ENCODE measurements around the gene JARID2. TPM values are rescaled to one million over a fixed set of nuclear protein-coding genes. Genes with fewer than 3 reads are reported as not detected.

Gene JARID2
- total and polyA plus RNA-seq, 10 of the 15 experiments (the other 5 are each of a cell fraction or from before 2014, with no cell fraction given), result 4.2 to 21.6 (median 11.7) TPM

DNA sequence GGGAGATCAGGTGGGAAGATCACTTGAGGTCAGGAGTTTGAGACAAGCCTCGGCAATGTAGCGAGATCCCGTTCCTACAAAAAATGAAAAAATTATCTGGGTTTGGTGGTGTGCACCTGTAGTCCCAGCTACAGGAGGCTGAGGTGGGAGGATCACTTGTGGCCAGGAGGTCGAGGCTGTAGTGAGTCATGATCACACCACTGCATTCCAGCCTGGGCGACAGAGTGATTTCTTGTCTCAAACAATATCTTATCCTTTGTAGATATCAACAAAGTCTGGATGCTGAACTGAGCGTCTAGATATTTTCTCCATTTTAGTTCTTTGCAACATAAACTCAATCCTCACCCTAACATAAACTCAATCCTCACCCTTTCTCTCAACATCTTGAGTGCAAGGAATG lies 219.3 kb downstream of the JARID2 start:
- no peaks in the 10 kb centered on the region for H3K9me3 ChIP-seq (replicated peaks; ENCODE audit: control insufficient read depth, insufficient read depth, low read length)
- FAIRE-seq (no peak), DNase-seq (ENCODE audit: low read depth, low spot score) (no peak), ATAC-seq (no peak)
- no peak overlapping the region for H3K27ac ChIP-seq (ENCODE audit: control insufficient read depth, insufficient read depth)
- ChIA-PET CTCF (interaction anchor here (1.2 kb wide), 1 partner anchor 11 kb away, joined by 4 read pairs; no protein-coding TSS in a partner anchor), SMC1A (ENCODE audit: uncharacterized antibody, unreplicated experiment) (no interaction called here), RAD21 (ENCODE audit: unreplicated experiment) (no interaction called here), POLR2A (no interaction called here)
- no peak overlapping the region for H3K4me2 ChIP-seq (ENCODE audit: control insufficient read depth, insufficient read depth)
- TF ChIP-seq GABPA (IDR thresholded peaks at IDR 0.05; ENCODE audit: low read depth), result no peak
- H3K9ac ChIP-seq (ENCODE audit: control insufficient read depth, insufficient read depth, low read length), result no peak overlapping the region
- H3K79me2 ChIP-seq (ENCODE audit: control insufficient read depth, insufficient read depth, low read length), result peaks cover 17% of the 10 kb centered on the region
- no peak overlapping the region for H2AFZ ChIP-seq (ENCODE audit: control insufficient read depth, low read depth, low read length)
- H3K36me3 ChIP-seq (ENCODE audit: control insufficient read depth in 2 of 2, insufficient read depth in 2 of 2, low read length in 1 of 2), result peaks cover 2 to 14% of the 10 kb centered on the region in 2 experiments; a peak in 3 of 4 replicates
- no peak overlapping the region for H3K4me3 ChIP-seq
- intact Hi-C loops (cut with micrococcal nuclease; ENCODE audit: unreplicated experiment), result no loop called here
- WGBS (ENCODE audit: insufficient coverage, insufficient replicate concordance, low lambda C conversion rate, missing lambda C conversion rate), result 76% methylated on average over 6 of the region's 6 CpGs
- no peaks in the 10 kb centered on the region for H4K20me1 ChIP-seq (ENCODE audit: control insufficient read depth, insufficient read depth)
- BruUV-seq (replicated peaks), result no TSS peak
- in situ Hi-C loops (cut with MboI), result loop anchor here (25.0 kb wide), 1 partner anchor 1553 kb away; the partner anchor contains the start of gene RNF182
- H3K27me3 ChIP-seq (replicated peaks in 1 of 2; ENCODE audit: control insufficient read depth in 2 of 2, insufficient read depth in 2 of 2, low read length in 1 of 2), result no peaks in the 10 kb centered on the region
- H3K4me1 ChIP-seq (ENCODE audit: control insufficient read depth, insufficient read depth, low read length), result no peaks in the 10 kb centered on the region

DNA sequence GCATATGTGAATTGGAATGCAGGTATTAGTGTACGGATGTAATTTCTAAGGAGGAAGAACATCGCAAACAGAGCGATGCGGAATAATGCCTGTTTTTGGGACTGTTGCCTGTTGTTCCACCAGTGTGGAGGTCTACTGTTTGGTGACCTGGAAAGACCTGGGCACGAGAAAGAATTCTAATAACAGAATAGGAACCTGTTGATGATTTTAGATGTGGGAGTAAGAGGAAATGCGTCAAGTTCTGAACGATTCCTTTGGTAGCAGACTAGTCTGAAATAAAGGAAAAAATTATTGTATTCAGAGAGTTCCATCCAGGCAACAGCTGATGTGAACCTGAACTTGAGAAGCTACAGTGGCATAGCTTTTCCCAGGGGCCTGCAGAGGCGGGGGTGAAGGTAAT lies 224.9 kb downstream of the JARID2 start:
- Histone ChIP-seq H3K9me3 (replicated peaks; ENCODE audit: control insufficient read depth, insufficient read depth, low read length) (no peaks in the 10 kb centered on the region), H3K4me2 (ENCODE audit: control insufficient read depth, insufficient read depth) (no peak overlapping the region), H3K4me3 (no peak overlapping the region), H3K27me3 (replicated peaks in 1 of 2; ENCODE audit: control insufficient read depth in 2 of 2, insufficient read depth in 2 of 2, low read length in 1 of 2) (no peaks in the 10 kb centered on the region), H4K20me1 (ENCODE audit: control insufficient read depth, insufficient read depth) (no peaks in the 10 kb centered on the region), H3K9ac (ENCODE audit: control insufficient read depth, insufficient read depth, low read length) (no peak overlapping the region), H3K36me3 (ENCODE audit: control insufficient read depth in 2 of 2, insufficient read depth in 2 of 2, low read length in 1 of 2) (peaks cover 14 to 24% of the 10 kb centered on the region in 2 experiments; a peak in 3 of 4 replicates), H3K79me2 (ENCODE audit: control insufficient read depth, insufficient read depth, low read length) (peaks cover 3% of the 10 kb centered on the region), H3K27ac (ENCODE audit: control insufficient read depth, insufficient read depth) (no peak overlapping the region), H2AFZ (ENCODE audit: control insufficient read depth, low read depth, low read length) (no peak overlapping the region), H3K4me1 (ENCODE audit: control insufficient read depth, insufficient read depth, low read length) (no peaks in the 10 kb centered on the region)
- CTCF ChIA-PET, result interaction anchor here (0.8 kb wide), 1 partner anchor 13 kb away, joined by 3 read pairs; no protein-coding TSS in a partner anchor
- intact Hi-C loops (cut with micrococcal nuclease; ENCODE audit: unreplicated experiment), result no loop called here
- no TSS peak for BruUV-seq (replicated peaks)
- WGBS (ENCODE audit: insufficient coverage, insufficient replicate concordance, low lambda C conversion rate, missing lambda C conversion rate), result 80% methylated on average over 8 of the region's 8 CpGs
- in situ Hi-C loops (cut with MboI), result loop anchor here (25.0 kb wide), 1 partner anchor 1558 kb away; the partner anchor contains the start of gene RNF182
- FAIRE-seq, result no peak
- RAD21 ChIA-PET (ENCODE audit: unreplicated experiment), result interaction anchor here (0.9 kb wide), 1 partner anchor 13 kb away, joined by 3 read pairs; no protein-coding TSS in a partner anchor
- SMC1A ChIA-PET (ENCODE audit: uncharacterized antibody, unreplicated experiment), result interaction anchor here (0.6 to 1.5 kb wide), 5 partner anchors 9 to 155 kb away, joined by 3 to 5 read pairs (median 4); no protein-coding TSS in a partner anchor
- no peak for ATAC-seq
- no peak for DNase-seq (ENCODE audit: low read depth, low spot score)
- POLR2A ChIA-PET, result interaction anchor here (0.5 to 1.1 kb wide), 2 partner anchors 8 to 39 kb away, joined by 3 read pairs; no protein-coding TSS in a partner anchor
- TF ChIP-seq ZNF622 (IDR thresholded peaks at IDR 0.05), result no peak
- no peak for TF ChIP-seq ZNF24 (IDR thresholded peaks at IDR 0.05)
- TF ChIP-seq ZBED1 (IDR thresholded peaks at IDR 0.05; ENCODE audit: borderline replicate concordance), result no peak
- TF ChIP-seq, protein P1, sequence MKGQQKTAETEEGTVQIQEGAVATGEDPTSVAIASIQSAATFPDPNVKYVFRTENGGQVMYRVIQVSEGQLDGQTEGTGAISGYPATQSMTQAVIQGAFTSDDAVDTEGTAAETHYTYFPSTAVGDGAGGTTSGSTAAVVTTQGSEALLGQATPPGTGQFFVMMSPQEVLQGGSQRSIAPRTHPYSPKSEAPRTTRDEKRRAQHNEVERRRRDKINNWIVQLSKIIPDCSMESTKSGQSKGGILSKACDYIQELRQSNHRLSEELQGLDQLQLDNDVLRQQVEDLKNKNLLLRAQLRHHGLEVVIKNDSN (IDR thresholded peaks at IDR 0.05; ENCODE audit: borderline replicate concordance, extremely low read length, insufficient read depth, low read depth, low read length), result no peak
- TF ChIP-seq, protein P2, sequence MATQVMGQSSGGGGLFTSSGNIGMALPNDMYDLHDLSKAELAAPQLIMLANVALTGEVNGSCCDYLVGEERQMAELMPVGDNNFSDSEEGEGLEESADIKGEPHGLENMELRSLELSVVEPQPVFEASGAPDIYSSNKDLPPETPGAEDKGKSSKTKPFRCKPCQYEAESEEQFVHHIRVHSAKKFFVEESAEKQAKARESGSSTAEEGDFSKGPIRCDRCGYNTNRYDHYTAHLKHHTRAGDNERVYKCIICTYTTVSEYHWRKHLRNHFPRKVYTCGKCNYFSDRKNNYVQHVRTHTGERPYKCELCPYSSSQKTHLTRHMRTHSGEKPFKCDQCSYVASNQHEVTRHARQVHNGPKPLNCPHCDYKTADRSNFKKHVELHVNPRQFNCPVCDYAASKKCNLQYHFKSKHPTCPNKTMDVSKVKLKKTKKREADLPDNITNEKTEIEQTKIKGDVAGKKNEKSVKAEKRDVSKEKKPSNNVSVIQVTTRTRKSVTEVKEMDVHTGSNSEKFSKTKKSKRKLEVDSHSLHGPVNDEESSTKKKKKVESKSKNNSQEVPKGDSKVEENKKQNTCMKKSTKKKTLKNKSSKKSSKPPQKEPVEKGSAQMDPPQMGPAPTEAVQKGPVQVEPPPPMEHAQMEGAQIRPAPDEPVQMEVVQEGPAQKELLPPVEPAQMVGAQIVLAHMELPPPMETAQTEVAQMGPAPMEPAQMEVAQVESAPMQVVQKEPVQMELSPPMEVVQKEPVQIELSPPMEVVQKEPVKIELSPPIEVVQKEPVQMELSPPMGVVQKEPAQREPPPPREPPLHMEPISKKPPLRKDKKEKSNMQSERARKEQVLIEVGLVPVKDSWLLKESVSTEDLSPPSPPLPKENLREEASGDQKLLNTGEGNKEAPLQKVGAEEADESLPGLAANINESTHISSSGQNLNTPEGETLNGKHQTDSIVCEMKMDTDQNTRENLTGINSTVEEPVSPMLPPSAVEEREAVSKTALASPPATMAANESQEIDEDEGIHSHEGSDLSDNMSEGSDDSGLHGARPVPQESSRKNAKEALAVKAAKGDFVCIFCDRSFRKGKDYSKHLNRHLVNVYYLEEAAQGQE (IDR thresholded peaks at IDR 0.05; ENCODE audit: low read depth, low read length), result no peak
- TF ChIP-seq NRF1 (conservative IDR thresholded peaks at IDR 0.05; ENCODE audit: low read depth, low read length), result no peak
- TF ChIP-seq SP1 (IDR thresholded peaks at IDR 0.05; ENCODE audit: low read depth, low read length), result no peak
- TF ChIP-seq STAT3 (IDR thresholded peaks at IDR 0.05; ENCODE audit: low read depth, low read length), result no peak
- TF ChIP-seq RBBP5 (conservative IDR thresholded peaks at IDR 0.05), result no peak
- TF ChIP-seq BRCA1 (IDR thresholded peaks at IDR 0.05; ENCODE audit: low read depth, low read length), result no peak
- no peak for TF ChIP-seq CHD1 (IDR thresholded peaks at IDR 0.05; ENCODE audit: low read depth, low read length)
- TF ChIP-seq SMAD1 (IDR thresholded peaks at IDR 0.05; ENCODE audit: low read depth, partially characterized antibody), result no peak
- TF ChIP-seq, protein P3, sequence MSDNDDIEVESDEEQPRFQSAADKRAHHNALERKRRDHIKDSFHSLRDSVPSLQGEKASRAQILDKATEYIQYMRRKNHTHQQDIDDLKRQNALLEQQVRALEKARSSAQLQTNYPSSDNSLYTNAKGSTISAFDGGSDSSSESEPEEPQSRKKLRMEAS (IDR thresholded peaks at IDR 0.05; ENCODE audit: low read depth, low read length), result no peak
